ES-I3 (cell line): ENCODE measurements around the gene NAXE.
"Not testable (repeated sequence)": the region's sequence is repeated elsewhere in the genome, so short reads cannot be mapped to it uniquely, and the experiment has no call there.

ENCODE experiments used
- H3K36me3 ChIP-seq: 2 replicates; pipeline ENCODE4 v1.6.1; 2013; ENCODE audit warnings: mild to moderate bottlenecking, low read length, control low read depth, moderate library complexity; ENCODE audit not compliant: insufficient read depth
- H3K4me1 ChIP-seq: 2 replicates; pipeline ENCODE4 v1.6.1; 2013; ENCODE audit warnings: mild to moderate bottlenecking, control low read depth, low read length; ENCODE audit not compliant: insufficient read depth
- H3K9ac ChIP-seq: 2 replicates; pipeline ENCODE4 v1.6.1; 2013; ENCODE audit warnings: low read depth, mild to moderate bottlenecking, low read length, moderate library complexity
- H3K9me3 ChIP-seq: 2 replicates; pipeline ENCODE4 v1.6.1; 2013; ENCODE audit warnings: mild to moderate bottlenecking, low read length, moderate library complexity; ENCODE audit not compliant: control insufficient read depth, insufficient read depth

The NAXE gene

DNA sequence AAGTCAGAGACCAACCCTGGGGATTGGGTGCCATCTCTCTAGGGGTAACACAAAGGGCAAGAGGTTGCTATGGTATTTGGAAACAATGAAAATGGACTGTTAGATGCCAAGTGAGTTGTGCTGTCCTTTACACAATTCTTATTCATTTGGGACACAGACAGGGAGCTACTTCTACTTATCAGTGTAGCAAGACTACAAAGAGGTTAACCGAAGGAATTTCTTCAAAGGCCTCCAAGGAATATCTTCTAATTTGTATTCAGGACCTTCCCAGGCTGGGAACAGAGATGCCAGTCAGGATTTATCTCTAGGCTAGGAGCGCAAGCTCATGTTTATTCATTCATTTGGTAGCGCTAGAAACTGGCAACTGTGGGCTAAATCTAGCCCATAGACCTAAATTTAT, 2.6 kb downstream of the NAXE start:
- Histone ChIP-seq H3K36me3 (peaks cover 26% of the 10 kb centered on the region), H3K9me3 (no peaks in the 10 kb centered on the region), H3K4me1 (no peaks in the 10 kb centered on the region), H3K9ac (no peak overlapping the region)

DNA sequence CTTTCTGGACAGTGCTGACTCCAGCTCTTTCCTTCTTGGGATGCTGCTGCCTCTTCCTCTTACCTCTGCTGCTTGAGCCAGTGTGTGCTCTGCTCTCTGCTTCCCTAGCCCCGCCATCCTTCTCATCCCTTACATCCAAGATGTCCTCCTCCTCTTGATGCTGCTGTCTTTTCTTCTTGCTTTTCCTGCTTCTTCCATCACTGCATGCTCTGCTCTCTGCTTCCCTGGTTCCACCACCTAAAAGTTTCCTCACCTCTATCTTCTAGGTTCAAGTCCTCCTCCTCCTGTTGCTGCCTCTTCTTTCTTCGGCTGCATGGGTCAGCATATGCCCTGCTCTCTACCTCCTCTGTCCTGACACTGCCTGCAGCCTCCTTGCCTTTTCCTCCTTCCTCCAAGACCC, 3.4 kb downstream of the NAXE start:
- H3K9ac ChIP-seq, result no peak overlapping the region
- H3K4me1 ChIP-seq, result no peaks in the 10 kb centered on the region
- H3K36me3 ChIP-seq, result peaks cover 26% of the 10 kb centered on the region
- H3K9me3 ChIP-seq, result no peaks in the 10 kb centered on the region

DNA sequence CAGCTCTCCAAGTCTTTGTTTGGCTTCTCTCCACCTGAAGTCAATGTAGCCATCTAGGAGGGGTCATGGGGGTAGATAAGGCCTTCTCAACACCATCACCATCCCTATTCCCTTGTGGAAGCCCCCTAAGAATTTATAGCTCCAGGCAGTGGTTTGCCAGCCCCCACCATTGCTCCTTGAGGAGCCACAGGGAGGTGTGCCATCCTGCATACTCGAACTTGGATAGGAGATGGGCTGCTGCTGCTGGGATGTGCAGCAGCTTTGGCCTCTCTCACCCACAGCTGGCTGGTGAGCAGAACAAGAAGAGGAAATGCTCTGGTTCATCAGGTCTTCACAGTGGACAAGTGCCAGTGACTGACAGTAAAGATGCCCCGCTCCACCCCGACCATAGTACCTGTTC, 4.8 kb downstream of the NAXE start:
- Histone ChIP-seq H3K36me3 (peaks cover 26% of the 10 kb centered on the region), H3K9ac (no peak overlapping the region), H3K4me1 (no peaks in the 10 kb centered on the region), H3K9me3 (no peaks in the 10 kb centered on the region)

DNA sequence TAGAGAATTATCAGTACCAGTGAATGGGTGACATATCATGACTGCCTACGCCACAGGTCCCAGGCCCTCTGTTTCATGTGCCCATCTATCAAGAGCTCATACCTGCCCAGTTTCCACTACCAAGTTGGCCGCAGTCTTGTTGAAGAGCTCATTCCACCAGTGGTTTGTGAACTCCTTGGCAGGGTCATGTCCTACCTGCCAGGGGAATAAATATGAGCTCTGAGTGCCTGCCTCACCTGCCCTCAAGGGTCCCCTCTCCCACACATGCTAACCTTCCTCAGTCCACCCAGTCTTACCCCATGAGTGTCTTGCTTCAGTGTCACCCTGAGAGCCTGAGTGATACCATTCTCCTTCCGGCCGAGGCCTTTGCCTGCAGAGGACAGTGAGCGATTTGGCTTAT, 6.5 kb downstream of the NAXE start:
- no peaks in the 10 kb centered on the region for H3K4me1 ChIP-seq
- H3K36me3 ChIP-seq, result peaks cover 25% of the 10 kb centered on the region
- H3K9ac ChIP-seq, result no peak overlapping the region
- no peaks in the 10 kb centered on the region for H3K9me3 ChIP-seq

DNA sequence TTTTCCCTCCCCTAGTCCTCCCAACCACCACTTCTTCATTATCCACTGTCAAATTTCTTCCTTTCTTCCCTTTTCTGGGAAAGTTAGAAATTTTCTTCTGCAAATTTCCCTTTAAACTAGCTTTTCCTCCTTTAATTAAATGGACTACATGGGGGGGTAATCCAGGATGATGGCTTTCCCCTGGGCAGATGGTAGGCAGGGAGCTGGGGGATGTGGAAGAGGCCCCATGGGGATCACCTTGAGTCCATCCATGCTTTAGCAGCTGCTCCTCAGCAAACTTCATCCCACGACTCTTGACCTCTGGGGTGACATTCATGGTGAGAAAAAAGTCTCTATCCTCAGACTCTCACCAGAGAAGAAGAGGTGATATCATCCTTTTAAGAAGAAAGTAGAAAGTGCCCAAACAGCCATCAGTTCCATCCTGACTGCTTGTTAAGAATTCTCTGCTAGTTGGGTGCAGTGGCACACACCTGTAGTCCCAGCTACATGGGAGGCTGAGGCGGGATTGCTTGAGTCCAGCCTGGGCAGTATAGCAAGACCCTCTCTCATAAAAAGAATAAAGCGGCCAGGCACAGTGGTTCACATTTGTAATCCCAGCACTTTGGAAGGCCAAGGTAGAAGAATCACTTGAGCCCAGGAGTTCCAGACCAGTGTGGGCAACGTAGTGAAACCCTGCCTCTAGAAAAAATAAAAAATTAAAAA, 7.3 kb downstream of the NAXE start:
- Histone ChIP-seq H3K9me3 (no peaks in the 10 kb centered on the region), H3K4me1 (no peaks in the 10 kb centered on the region), H3K9ac (no peak overlapping the region), H3K36me3 (peaks cover 22% of the 10 kb centered on the region)

DNA sequence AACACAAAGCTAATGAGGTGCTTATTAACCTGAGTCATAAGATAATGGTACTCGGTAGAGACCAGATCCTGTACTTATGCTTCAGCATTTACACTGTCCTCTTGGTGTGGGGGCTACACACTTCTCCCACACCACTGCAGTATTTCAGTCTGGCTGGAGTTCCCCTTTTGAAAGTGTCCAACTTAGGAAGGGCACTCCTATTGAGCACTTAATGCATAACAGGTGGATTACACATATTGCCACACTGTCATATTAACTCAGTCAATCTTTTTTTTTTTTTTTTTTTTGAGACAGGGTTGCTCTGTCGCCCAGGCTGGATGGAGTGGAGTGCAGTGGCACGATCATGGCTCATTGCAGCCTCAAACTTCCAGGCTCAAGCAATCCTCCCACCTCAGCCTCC, 8.2 kb downstream of the NAXE start:
- Histone ChIP-seq H3K4me1 (no peaks in the 10 kb centered on the region), H3K36me3 (peaks cover 22% of the 10 kb centered on the region), H3K9me3 (no peaks in the 10 kb centered on the region), H3K9ac (no peak overlapping the region)

DNA sequence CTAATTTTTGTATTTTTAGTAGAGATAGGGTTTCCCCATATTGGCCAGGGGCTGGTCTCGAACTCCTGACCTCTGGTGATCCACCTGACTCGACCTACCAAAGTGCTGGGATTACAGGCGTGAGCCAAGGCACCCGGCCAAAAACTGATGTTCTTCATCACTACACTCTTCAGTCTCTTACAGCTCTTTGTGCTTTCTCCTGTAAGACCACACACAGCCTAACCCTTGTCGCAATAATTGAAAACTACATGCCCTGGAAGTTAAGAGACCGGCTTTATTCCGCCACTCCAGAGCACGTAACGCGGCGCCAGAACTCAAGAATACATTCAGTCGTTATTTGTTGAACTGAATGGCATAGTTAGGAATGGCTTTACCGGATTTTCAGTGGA, 9.2 kb downstream of the NAXE start:
- peaks cover 18% of the 10 kb centered on the region for H3K36me3 ChIP-seq
- peak overlapping the region; percentile 81 for H3K9ac ChIP-seq
- no peaks in the 10 kb centered on the region for H3K4me1 ChIP-seq
- no peaks in the 10 kb centered on the region for H3K9me3 ChIP-seq

DNA sequence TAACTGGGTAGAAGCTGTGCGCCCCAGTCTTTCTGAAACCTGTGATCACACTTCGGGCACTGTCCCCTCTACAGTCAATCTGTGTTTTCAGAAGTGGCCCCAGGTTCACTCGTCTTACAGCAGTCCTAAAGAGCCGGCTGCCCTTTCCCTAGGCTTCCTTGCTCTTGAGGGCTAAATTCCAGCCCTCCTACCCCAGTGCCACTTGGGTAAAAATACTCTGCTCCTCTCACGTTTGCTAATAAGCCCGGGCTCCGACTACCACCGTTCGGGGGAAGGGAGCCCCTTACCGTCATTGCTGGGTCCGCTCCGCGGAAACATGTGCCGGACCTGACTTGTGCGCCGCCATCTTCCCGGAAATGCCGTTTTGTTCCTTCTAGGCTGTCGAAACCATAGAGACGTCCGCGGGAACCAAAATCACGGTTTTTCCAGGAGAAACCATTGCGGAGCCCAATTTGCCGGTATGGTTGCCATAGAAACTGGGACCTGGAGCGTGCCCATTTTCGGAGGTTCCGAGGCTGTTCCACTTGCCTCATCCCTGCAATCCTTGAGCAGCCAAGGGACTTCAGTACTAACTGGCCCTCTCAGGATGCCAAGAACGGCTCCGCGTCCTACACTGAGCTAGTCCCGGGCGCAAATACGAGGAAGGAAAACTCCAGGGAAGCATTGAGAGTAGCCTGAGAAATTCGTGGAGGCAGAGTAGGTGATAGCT, 9.7 kb downstream of the NAXE start, which contains the start of gene GPATCH4:
Gene GPATCH4 (minus strand): TSS at position 358 of the 709 bp plus-strand sequence.
- Histone ChIP-seq H3K36me3 (peaks cover 14% of the 10 kb centered on the region), H3K9ac (peak within 1 kb of the TSS; percentile 81), H3K9me3 (no peaks in the 10 kb centered on the region), H3K4me1 (no peaks in the 10 kb centered on the region)

DNA sequence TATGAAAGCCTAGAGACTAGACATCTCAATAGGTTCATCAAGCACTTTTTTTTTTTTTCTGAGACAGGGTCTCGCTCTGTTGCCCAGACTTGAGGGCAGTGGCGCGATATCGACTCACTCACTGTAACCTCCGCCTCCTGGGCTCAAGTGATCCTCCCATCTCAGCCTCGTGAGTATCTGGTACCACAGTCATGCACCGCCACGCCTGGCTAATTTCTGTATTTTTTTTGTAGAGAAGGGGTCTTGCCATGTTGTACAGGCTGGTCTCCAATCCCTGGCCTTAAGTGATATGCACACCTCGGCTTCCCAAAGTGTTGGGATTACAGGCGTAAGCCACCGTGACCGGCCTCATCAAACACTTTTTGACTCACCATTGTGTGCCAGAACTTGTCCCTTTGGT, 10.3 kb downstream of the NAXE start:
- Histone ChIP-seq H3K9me3 (no peaks in the 10 kb centered on the region), H3K4me1 (no peaks in the 10 kb centered on the region), H3K36me3 (peaks cover 9% of the 10 kb centered on the region), H3K9ac (peak overlapping the region; percentile 81; the same call in 1 of the 2 replicates)

DNA sequence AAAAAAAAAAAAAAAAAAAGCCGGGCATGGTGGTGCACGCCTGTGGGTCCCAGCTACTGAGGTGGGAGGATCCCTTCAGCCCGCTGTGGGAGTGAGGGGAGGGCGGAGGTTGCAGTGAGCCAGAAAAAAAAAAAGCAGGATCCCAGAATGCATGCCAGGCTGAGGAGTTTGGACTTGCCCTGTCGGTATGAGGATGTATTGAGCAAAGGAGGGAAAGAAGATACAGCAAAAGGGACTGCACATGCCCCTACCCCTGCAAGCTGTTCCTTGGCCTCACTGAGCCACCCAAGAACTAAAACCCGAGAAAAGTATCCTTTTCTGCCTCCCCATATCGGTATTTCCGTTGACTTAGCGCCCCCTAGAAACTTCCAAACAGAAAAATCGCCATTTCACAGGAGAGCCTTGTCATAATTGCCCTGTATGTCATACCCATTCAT, 11.0 kb downstream of the NAXE start:
- Histone ChIP-seq H3K9me3 (no peaks in the 10 kb centered on the region), H3K36me3 (peaks cover 6% of the 10 kb centered on the region), H3K4me1 (no peaks in the 10 kb centered on the region), H3K9ac (peak overlapping the region; percentile 25; the same call in 1 of the 2 replicates)

DNA sequence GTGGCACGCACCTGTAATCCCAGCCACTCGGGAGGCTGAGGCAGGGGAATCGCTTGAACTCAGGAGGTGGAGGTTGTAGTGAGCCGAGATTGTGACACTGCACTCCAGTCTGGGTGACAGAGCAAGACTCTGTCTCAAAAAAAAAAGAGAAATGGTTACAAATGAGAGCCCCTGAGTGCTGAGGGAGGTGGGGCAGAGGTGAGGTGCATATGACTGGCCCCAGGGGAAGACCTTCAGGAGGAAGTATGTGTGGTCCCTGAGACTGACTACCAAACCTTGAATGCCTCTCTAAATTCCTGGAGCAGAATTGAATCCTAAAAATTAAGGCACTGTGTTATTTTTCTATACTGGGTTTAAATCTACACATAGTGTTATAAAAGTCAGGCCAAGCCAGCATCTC, 15.8 kb downstream of the NAXE start:
- not testable (repeated sequence) for H3K9ac ChIP-seq, H3K4me1 ChIP-seq, H3K36me3 ChIP-seq, H3K9me3 ChIP-seq

DNA sequence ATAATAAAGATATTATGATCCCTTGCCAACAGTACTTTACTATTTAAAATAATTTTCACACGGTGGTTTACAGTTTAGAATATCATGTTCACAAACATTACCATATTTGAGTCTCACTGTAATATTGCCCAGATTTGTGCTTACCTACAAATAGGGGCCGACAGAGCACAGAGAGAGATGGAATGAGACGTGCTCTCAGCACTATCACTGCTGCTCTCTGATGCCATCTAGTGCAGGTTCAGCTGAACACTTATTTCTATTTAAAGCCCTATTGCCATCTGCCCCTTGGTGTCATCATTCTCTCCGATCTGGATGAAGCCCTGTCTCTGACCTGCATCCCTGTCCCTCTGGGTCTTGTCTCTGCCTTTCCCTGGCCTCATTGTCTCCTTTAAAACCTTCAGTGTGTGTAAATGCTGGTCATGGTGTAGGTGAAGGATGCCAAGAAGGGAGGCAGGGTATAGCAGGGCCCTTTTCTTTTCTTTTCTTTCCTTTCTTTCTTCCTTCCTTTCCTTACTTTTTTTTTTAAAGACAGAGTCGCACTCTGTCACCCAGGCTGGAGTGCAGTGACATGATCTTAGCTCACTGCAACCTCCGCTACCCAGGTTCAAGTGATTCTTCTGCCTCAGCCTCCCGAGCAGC, 16.6 kb downstream of the NAXE start:
- no peaks in the 10 kb centered on the region for H3K4me1 ChIP-seq
- H3K9me3 ChIP-seq, result no peaks in the 10 kb centered on the region
- H3K36me3 ChIP-seq, result no peaks in the 10 kb centered on the region
- no peak overlapping the region for H3K9ac ChIP-seq

DNA sequence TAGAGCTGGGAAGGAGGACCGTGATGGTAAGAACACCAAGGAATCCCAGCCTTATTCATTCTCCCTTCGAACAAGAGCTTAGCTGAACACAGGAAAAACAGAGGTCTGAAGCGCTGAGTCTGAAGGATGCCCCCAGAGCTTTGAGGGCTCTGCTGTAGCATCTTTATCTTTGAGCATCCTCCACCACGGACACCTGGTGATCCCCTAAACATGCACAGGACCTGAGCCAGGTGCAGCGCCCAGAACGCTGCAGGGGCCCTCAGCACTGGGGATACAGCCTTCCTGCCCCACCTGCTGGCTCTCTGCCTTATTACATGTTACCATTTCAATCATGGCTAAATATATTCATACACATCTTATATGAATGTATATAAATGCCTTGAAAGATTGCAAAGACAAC, 17.4 kb downstream of the NAXE start:
- Histone ChIP-seq H3K9ac (no peak overlapping the region), H3K4me1 (no peaks in the 10 kb centered on the region), H3K36me3 (no peaks in the 10 kb centered on the region), H3K9me3 (no peaks in the 10 kb centered on the region)

DNA sequence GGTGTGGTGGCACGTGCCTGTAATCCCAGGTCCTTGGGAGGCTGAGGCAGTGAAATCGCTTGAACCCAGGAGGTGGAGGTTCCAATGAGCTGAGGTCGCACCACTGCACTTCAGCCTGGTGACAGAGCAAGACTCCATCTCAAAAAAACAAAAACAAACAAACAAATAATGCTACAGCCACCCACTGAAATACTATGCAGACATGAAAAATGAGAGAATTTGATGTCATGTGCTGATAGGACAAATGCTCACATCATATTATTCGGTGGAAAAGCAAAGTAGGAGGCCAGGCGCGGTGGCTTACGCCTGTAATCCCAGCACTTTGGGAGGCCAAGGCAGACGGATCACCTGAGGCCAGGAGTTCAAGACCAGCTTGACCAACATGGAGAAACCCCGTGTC, 18.5 kb downstream of the NAXE start:
- H3K4me1 ChIP-seq, H3K36me3 ChIP-seq, H3K9ac ChIP-seq, H3K9me3 ChIP-seq: not testable (repeated sequence)

DNA sequence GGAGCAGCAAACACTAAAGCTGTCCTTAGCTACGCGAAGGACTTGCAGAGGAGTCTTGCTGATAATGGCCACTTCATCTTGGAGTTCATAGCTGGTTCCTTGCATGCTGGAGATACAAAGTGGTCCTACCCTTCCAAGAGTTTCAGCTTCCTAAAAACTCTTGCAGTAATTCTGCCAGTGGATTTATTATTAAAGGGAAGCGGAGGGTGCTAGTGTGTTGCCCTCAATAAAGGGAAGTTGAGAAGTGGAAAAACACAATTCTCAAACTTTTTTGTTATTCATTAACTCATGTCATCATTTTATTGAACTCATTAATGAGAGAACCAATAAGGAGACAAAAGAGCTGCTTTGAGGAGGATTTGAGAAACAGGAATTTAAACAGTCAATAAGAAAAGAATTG, 21.1 kb downstream of the NAXE start:
- H3K4me1 ChIP-seq, result peaks cover 6% of the 10 kb centered on the region; the same call in 1 of the 2 replicates
- H3K9me3 ChIP-seq, result no peaks in the 10 kb centered on the region
- H3K9ac ChIP-seq, result no peak overlapping the region
- H3K36me3 ChIP-seq, result no peaks in the 10 kb centered on the region
